Suprapubic skin (tissue), 3 donors: ENCODE data around the gene DGCR2.

Source experiments
- EP300 ChIP-seq: sonication (generic); formaldehyde crosslinking; IDR thresholded peaks from one replicate; pipeline ENCODE4 v1.6.1; 2017; ENCODE audit warnings: antibody characterized with exemption
- POLR2A ChIP-seq, 2 donors: fragments of 450-650 bp; IDR thresholded peaks; one replicate each; pipeline ENCODE4 v1.6.1; 2017; ENCODE audit warnings: antibody characterized with exemption in 2 of 2, mild to moderate bottlenecking in 2 of 2, moderate library complexity in 2 of 2
- TF ChIP-seq, protein P1 (sequence below), 2 donors: fragments of 200-600 bp in 1 of 2; fragments of 450-650 bp in 1 of 2; sonication (generic) in 1 of 2; IDR thresholded peaks; one replicate each; pipeline ENCODE4 v1.5.1; 2016 to 2019; ENCODE audit warnings: antibody characterized with exemption in 2 of 2, mild to moderate bottlenecking in 1 of 2, moderate library complexity in 1 of 2

DNA sequence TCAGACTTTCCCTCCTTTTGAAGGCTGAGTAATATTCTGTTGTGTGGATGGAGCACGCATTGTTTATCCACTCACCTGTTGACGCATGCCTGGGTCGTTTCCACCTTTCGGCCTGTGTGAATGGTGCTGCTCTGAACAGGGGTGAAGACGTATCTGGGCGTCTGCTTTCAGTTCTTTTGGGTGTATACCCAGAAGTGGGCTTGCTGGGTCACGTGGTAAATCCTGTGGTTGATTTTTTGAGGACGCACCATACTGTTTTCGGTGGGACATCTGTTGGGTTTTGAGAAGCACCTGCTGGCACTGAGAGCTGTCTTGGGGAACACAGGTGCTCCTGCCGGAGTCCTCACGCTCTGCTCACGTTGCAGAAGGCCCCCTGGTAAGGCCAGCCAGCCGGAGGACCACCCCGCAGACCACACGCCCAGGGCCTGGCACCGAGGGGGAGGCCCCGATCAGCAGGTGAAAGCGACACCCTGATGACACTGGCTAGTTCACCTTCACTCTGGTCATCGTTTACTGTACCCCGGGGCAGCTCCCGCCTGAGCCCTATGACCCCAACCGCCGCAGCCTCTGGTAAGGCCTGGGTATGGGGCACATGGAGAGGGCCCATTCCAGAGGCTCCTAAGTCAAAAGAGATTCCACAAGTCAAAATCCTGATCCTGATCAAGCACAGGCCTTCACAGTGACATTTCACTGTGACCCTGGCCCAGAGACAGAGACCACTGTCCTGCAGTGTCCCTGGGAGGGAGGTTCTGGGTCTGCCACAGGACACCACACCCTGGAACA, 131.7 kb downstream of the DGCR2 start:
- TF ChIP-seq POLR2A (IDR thresholded peaks at IDR 0.05), result no peak
- TF ChIP-seq, protein P1, sequence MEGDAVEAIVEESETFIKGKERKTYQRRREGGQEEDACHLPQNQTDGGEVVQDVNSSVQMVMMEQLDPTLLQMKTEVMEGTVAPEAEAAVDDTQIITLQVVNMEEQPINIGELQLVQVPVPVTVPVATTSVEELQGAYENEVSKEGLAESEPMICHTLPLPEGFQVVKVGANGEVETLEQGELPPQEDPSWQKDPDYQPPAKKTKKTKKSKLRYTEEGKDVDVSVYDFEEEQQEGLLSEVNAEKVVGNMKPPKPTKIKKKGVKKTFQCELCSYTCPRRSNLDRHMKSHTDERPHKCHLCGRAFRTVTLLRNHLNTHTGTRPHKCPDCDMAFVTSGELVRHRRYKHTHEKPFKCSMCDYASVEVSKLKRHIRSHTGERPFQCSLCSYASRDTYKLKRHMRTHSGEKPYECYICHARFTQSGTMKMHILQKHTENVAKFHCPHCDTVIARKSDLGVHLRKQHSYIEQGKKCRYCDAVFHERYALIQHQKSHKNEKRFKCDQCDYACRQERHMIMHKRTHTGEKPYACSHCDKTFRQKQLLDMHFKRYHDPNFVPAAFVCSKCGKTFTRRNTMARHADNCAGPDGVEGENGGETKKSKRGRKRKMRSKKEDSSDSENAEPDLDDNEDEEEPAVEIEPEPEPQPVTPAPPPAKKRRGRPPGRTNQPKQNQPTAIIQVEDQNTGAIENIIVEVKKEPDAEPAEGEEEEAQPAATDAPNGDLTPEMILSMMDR (IDR thresholded peaks at IDR 0.05), result no peak
- no peak for TF ChIP-seq EP300
